ENCODE data around the gene NCK1.
A peak's percentile ranks its signal among the peaks of the same experiment; 100 is the strongest.

The NCK1 gene

DNA sequence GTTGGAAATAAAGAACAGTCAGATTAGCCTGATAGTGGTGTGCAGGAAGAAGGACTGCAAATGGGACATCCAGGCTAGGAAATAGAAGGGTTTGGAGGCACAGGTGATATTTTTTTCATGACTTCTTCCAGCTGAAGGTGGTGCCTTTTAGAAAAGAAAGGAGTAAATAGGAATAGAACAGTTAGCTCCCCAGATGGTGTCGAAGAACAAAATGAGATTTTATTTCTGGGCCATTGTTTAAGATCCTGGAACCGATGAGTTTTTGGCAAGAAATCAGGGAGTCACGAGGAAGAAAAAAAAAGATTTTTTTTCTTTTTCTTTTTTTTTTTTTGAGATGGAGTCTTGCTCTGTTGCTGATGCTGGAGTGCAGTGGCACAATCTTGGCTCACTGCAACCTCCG is 9.8 kb upstream of the NCK1 start:
- no peak overlapping the region for H3K9ac ChIP-seq (ENCODE audit: low read length)
- TF ChIP-seq EZH2phosphoT487 (conservative IDR thresholded peaks at IDR 0.05; ENCODE audit: low read length), result no peak
- TF ChIP-seq, protein P1, sequence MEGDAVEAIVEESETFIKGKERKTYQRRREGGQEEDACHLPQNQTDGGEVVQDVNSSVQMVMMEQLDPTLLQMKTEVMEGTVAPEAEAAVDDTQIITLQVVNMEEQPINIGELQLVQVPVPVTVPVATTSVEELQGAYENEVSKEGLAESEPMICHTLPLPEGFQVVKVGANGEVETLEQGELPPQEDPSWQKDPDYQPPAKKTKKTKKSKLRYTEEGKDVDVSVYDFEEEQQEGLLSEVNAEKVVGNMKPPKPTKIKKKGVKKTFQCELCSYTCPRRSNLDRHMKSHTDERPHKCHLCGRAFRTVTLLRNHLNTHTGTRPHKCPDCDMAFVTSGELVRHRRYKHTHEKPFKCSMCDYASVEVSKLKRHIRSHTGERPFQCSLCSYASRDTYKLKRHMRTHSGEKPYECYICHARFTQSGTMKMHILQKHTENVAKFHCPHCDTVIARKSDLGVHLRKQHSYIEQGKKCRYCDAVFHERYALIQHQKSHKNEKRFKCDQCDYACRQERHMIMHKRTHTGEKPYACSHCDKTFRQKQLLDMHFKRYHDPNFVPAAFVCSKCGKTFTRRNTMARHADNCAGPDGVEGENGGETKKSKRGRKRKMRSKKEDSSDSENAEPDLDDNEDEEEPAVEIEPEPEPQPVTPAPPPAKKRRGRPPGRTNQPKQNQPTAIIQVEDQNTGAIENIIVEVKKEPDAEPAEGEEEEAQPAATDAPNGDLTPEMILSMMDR (IDR thresholded peaks at IDR 0.05; ENCODE audit: insufficient read depth, low read length, poor library complexity, severe bottlenecking), result no peak
- no peaks in the 10 kb centered on the region; the same call in 1 of the 2 replicates for H4K20me1 ChIP-seq (ENCODE audit: low read depth, low read length)
- H3K27me3 ChIP-seq (ENCODE audit: low read length), result no peaks in the 10 kb centered on the region
- no peak overlapping the region for H2AFZ ChIP-seq (ENCODE audit: low read depth, low read length, severe bottlenecking)
- no peaks in the 10 kb centered on the region; the same call in 1 of the 2 replicates for H3F3A ChIP-seq (ENCODE audit: insufficient read depth)
- H3K9me2 ChIP-seq (replicated peaks; ENCODE audit: insufficient read depth, low read length), result no peaks in the 10 kb centered on the region
- no peak overlapping the region for H3K4me2 ChIP-seq (ENCODE audit: low read depth, low read length, poor library complexity, severe bottlenecking)
- H3K9me3 ChIP-seq (ENCODE audit: insufficient read depth, low read length), result no peaks in the 10 kb centered on the region
- H3K4me3 ChIP-seq (ENCODE audit: insufficient read depth, low read length, poor library complexity, severe bottlenecking), result no peak overlapping the region
- H3K36me3 ChIP-seq (ENCODE audit: low read length), result peaks cover 9% of the 10 kb centered on the region
- no peak overlapping the region for H3K27ac ChIP-seq (ENCODE audit: low read depth, low read length)
- H3K79me2 ChIP-seq (ENCODE audit: insufficient read depth, low read length), result peaks cover 48% of the 10 kb centered on the region

DNA sequence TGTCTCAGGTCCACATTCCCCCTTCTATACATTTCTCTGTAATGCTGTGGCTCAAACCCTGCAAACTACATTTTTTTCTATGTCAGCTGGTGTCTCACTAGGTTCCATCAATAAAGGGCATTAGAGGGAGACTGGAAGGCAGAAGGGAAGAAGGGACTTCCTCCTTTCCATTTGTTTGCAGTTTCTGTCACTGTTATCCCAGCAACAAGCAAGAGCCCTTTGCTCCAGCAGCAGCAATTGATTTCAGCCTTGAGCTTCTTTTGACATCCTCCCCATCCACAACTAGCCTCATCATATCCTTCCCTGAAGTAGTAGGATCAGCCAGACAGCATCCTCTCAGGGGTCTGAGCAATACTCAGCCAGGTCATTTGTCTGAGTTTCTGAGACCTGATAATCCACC is 5.3 kb upstream of the NCK1 start:
- peaks cover 80% of the 10 kb centered on the region for H3K79me2 ChIP-seq (ENCODE audit: insufficient read depth, low read length)
- H3K4me3 ChIP-seq (ENCODE audit: insufficient read depth, low read length, poor library complexity, severe bottlenecking), result no peak overlapping the region
- TF ChIP-seq EZH2phosphoT487 (conservative IDR thresholded peaks at IDR 0.05; ENCODE audit: low read length), result no peak
- TF ChIP-seq, protein P1 (IDR thresholded peaks at IDR 0.05; ENCODE audit: insufficient read depth, low read length, poor library complexity, severe bottlenecking), result no peak

DNA sequence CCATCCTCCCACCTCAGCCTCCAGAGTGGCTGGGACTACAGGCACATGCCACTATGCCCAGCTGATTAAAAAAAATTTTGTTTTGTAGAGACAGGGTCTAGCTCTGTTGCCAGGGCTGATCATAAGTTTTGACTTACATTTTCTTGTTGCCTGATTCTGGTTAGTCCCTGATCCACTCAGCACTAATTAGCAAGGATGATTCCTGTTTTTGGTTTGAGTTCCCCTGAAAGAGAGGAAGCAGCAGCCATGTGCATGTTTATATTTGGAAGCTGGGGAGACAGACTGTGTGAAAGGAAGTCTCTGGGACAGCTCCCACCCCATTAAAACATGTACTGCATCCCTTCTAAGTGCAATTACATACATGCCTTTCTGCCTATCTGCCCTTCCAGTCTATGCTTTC is 3.6 kb upstream of the NCK1 start:
- H3K9ac ChIP-seq (ENCODE audit: low read length), result no peak overlapping the region
- no peaks in the 10 kb centered on the region for H3K9me3 ChIP-seq (ENCODE audit: insufficient read depth, low read length)
- no peaks in the 10 kb centered on the region; the same call in 1 of the 2 replicates for H4K20me1 ChIP-seq (ENCODE audit: low read depth, low read length)
- TF ChIP-seq, protein P1 (IDR thresholded peaks at IDR 0.05; ENCODE audit: insufficient read depth, low read length, poor library complexity, severe bottlenecking), result no peak
- TF ChIP-seq EZH2phosphoT487 (conservative IDR thresholded peaks at IDR 0.05; ENCODE audit: low read length), result no peak
- no peaks in the 10 kb centered on the region for H3K9me2 ChIP-seq (replicated peaks; ENCODE audit: insufficient read depth, low read length)
- peaks cover 7% of the 10 kb centered on the region for H3F3A ChIP-seq (ENCODE audit: insufficient read depth)
- H3K27me3 ChIP-seq (ENCODE audit: low read length), result no peaks in the 10 kb centered on the region
- H3K36me3 ChIP-seq (ENCODE audit: low read length), result peaks cover 20% of the 10 kb centered on the region
- no peak overlapping the region for H3K4me3 ChIP-seq (ENCODE audit: insufficient read depth, low read length, poor library complexity, severe bottlenecking)
- H3K4me2 ChIP-seq (ENCODE audit: low read depth, low read length, poor library complexity, severe bottlenecking), result peak overlapping the region; percentile 8
- H2AFZ ChIP-seq (ENCODE audit: low read depth, low read length, severe bottlenecking), result no peak overlapping the region
- H3K27ac ChIP-seq (ENCODE audit: low read depth, low read length), result no peak overlapping the region
- H3K79me2 ChIP-seq (ENCODE audit: insufficient read depth, low read length), result peaks cover 87% of the 10 kb centered on the region

More for the DNA sequence above, 5.3 kb upstream of the NCK1 start:
- H3K9ac ChIP-seq (ENCODE audit: low read length), result no peak overlapping the region
- H3K9me2 ChIP-seq (replicated peaks; ENCODE audit: insufficient read depth, low read length), result no peaks in the 10 kb centered on the region
- peaks cover 20% of the 10 kb centered on the region for H3K36me3 ChIP-seq (ENCODE audit: low read length)
- no peaks in the 10 kb centered on the region for H3K27me3 ChIP-seq (ENCODE audit: low read length)
- H3K27ac ChIP-seq (ENCODE audit: low read depth, low read length), result no peak overlapping the region
- H2AFZ ChIP-seq (ENCODE audit: low read depth, low read length, severe bottlenecking), result no peak overlapping the region
- H3K9me3 ChIP-seq (ENCODE audit: insufficient read depth, low read length), result no peaks in the 10 kb centered on the region
- H4K20me1 ChIP-seq (ENCODE audit: low read depth, low read length), result no peaks in the 10 kb centered on the region; the same call in 1 of the 2 replicates
- peaks cover 2% of the 10 kb centered on the region for H3F3A ChIP-seq (ENCODE audit: insufficient read depth)
- H3K4me2 ChIP-seq (ENCODE audit: low read depth, low read length, poor library complexity, severe bottlenecking), result no peak overlapping the region
